ENCODE data around the gene GTSE1. TPM values are rescaled to one million over a fixed set of nuclear protein-coding genes. Genes with fewer than 3 reads are reported as not detected.

The GTSE1 gene
- total and polyA plus RNA-seq, 10 donors: 1.3 to 5.2 (median 3.0) TPM

GRCh38 chr22:46349238-46349637, 52.6 kb downstream of the GTSE1 start:
- H3K27ac ChIP-seq: no peak overlapping the region
- H3K4me1 ChIP-seq: peaks cover 0 to 11% (median 0%) of the 10 kb centered on the region in 6 donors
- H3K9me3 ChIP-seq: no peaks in the 10 kb centered on the region
- intact Hi-C loops (cut with DNase I; ENCODE audit: low total_unique reads): no loop called here
- TF ChIP-seq POLR2AphosphoS5 (IDR thresholded peaks at IDR 0.05) (no peak), POLR2A (IDR thresholded peaks at IDR 0.05) (no peak), CTCF (IDR thresholded peaks at IDR 0.05 in 8 of 11, conservative IDR thresholded peaks at IDR 0.05 in 3 of 11) (no peak)
- H3K27me3 ChIP-seq (replicated peaks in 1 of 7): no peaks in the 10 kb centered on the region
- WGBS, 5 donors: 84 to 95% (median 89%) methylated on average over 18 of the region's 18 CpGs
- no peak overlapping the region for H3K4me3 ChIP-seq
- peak; percentile 53 for DNase-seq
- H3K36me3 ChIP-seq: peaks cover 13 to 100% (median 100%) of the 10 kb centered on the region in 6 donors

GRCh38 chr22:46349681-46350080, 53.0 kb downstream of the GTSE1 start:
- DNase-seq: peak; percentile 42
- TF ChIP-seq POLR2A (IDR thresholded peaks at IDR 0.05): no peak
- TF ChIP-seq CTCF (IDR thresholded peaks at IDR 0.05 in 8 of 11, conservative IDR thresholded peaks at IDR 0.05 in 3 of 11): no peak
- no peak for TF ChIP-seq POLR2AphosphoS5 (IDR thresholded peaks at IDR 0.05)
- no peak overlapping the region for H3K27ac ChIP-seq
- H3K9me3 ChIP-seq: no peaks in the 10 kb centered on the region
- peaks cover 13 to 100% (median 99%) of the 10 kb centered on the region in 6 donors for H3K36me3 ChIP-seq
- intact Hi-C loops (cut with DNase I; ENCODE audit: low total_unique reads): no loop called here
- H3K4me1 ChIP-seq: peaks cover 0 to 11% (median 0%) of the 10 kb centered on the region in 6 donors
- H3K4me3 ChIP-seq: no peak overlapping the region
- 72 to 86% (median 78%) methylated on average over 6 of the region's 6 CpGs for WGBS, 5 donors
- no peaks in the 10 kb centered on the region for H3K27me3 ChIP-seq (replicated peaks in 1 of 7)

GRCh38 chr22:46350121-46350520, 53.5 kb downstream of the GTSE1 start:
- peaks cover 13 to 100% (median 98%) of the 10 kb centered on the region in 6 donors for H3K36me3 ChIP-seq
- DNase-seq: no peak
- H3K27ac ChIP-seq: no peak overlapping the region
- no peaks in the 10 kb centered on the region for H3K9me3 ChIP-seq
- TF ChIP-seq POLR2AphosphoS5 (IDR thresholded peaks at IDR 0.05) (no peak), CTCF (IDR thresholded peaks at IDR 0.05 in 8 of 11, conservative IDR thresholded peaks at IDR 0.05 in 3 of 11) (no peak), POLR2A (IDR thresholded peaks at IDR 0.05) (no peak)
- peaks cover 0 to 11% (median 0%) of the 10 kb centered on the region in 6 donors for H3K4me1 ChIP-seq
- intact Hi-C loops (cut with DNase I; ENCODE audit: low total_unique reads): no loop called here
- H3K27me3 ChIP-seq (replicated peaks in 1 of 7): no peaks in the 10 kb centered on the region
- 90 to 94% (median 92%) methylated on average over 7 of the region's 7 CpGs for WGBS, 5 donors
- H3K4me3 ChIP-seq: no peak overlapping the region

- DNase-seq: peak; percentile 63
- WGBS, 5 donors: 94 to 98% (median 97%) methylated on average over 20 of the region's 20 CpGs
- peak in 1 of 3 donors; percentile 58 for TF ChIP-seq POLR2AphosphoS5 (IDR thresholded peaks at IDR 0.05)
- TF ChIP-seq CTCF (IDR thresholded peaks at IDR 0.05 in 8 of 11, conservative IDR thresholded peaks at IDR 0.05 in 3 of 11): no peak
- no peaks in the 10 kb centered on the region for H3K9me3 ChIP-seq
- intact Hi-C loops (cut with DNase I; ENCODE audit: low total_unique reads): no loop called here
- H3K27me3 ChIP-seq (replicated peaks in 1 of 7): no peaks in the 10 kb centered on the region
- H3K4me3 ChIP-seq: no peak overlapping the region
- no peak overlapping the region for H3K27ac ChIP-seq
- H3K4me1 ChIP-seq: peaks cover 0 to 14% (median 3%) of the 10 kb centered on the region in 6 donors
- peaks cover 13 to 100% (median 96%) of the 10 kb centered on the region in 6 donors for H3K36me3 ChIP-seq
These were observed 54.0 kb downstream of the GTSE1 start for GRCh38 chr22:46350646-46351045.
